Left renal pelvis (tissue), 4 donors: ENCODE data around the gene FAM227A. TPM values are rescaled to one million over a fixed set of nuclear protein-coding genes. Genes with fewer than 3 reads are reported as not detected.
"Not testable (repeated sequence)": the region's sequence is repeated elsewhere in the genome, so short reads cannot be mapped to it uniquely, and the experiment has no call there.

Source experiments
- DNase-seq, 4 donors: peaks; one replicate each; pipeline ENCODE4 v3.0.0-alpha.2; 2013; ENCODE audit warnings: low read depth in 4 of 4, low spot score in 3 of 4
- polyA plus RNA-seq, 4 donors: library from polyadenylated mRNA; unstranded; fragments of 120-200 nt; gene quantifications; one replicate each; pipeline ENCODE4 v1.2.1, GENCODE V29; 2013; ENCODE audit not compliant: insufficient read length in 4 of 4

Gene FAM227A
- polyA plus RNA-seq, 4 donors: 2.2 to 10.7 (median 5.3) TPM

- DNase-seq: no peak
These were observed 42.6 kb downstream of the FAM227A start for GRCh38 chr22:38613588-38613987.

DNA sequence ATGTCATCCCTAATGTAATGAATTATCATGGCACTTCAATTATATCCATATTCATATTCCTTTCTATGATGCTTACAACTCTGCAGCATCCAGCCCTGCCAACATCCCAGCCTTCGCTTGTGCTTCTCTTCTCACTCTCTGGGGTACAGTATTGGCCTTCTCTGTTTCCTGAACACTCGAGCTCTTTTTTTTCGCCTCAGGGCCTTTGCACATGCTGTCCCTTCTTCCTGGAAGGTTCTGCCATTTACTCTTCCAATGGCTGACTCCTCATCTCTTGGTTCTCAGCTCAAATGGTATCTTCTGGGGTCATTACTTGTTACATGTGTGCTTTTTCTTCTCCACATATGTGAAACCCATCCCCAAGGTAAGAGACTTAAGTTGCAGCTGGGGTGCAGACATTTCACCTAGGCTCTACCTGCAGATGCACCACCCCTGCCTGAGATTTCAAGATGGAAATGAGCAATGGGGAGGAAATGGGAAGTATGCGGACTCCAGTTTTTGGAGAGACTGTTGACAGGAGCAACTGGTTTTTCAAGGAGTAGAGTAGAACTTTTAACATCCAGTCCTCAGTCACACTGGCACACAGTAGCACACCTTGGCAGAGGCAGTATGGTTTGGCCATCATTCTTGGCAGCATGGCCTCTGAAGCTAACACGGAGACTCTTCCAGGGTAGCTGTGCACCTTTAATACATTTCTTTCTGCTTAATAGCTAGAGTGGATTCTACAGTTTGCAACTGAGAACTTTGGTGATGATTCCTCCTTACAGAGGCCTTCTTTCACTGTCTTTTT lies 43.8 kb downstream of the FAM227A start:
- DNase-seq: no peak

DNA sequence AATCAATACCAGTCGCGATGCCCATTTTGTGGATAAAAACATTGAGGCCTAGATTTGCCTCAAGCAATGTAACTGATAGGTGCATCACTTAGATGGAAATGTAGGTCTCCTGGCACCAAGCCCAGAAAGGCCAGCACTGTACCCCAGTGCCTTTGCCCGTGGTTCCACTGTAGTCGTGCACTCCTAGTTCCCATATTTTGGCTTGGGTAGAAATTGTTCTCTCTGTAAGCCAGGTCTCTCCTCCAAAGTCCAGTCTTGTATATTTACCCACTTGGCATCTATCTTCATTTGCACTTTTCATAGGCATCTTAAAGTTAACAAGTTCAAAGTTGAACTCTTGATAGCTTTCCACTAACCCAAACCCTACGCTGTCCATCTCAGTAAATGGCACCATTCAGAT lies 44.6 kb downstream of the FAM227A start:
- no peak for DNase-seq

DNA sequence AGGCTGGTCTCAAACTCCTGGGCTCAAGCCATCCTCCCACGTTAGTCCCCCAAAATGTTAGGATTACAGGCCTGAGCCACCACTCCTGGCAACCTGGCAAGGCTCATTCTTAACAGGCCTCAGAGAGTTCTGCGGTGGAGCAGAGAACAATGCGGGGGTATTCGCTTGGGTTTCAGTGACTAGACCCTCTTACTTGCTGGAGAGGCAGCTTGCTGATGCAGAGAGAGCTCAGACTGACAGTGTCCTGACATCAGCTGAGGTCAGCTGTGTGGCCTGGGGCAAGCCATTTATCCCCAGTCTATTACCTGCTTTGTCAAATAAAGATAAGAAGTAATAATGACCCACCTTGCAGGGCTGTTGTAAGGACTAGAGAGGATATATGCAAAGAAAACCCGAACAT lies 46.0 kb downstream of the FAM227A start:
- no peak for DNase-seq

- DNase-seq: no peak
These were observed 47.0 kb downstream of the FAM227A start for GRCh38 chr22:38608992-38609750.

DNA sequence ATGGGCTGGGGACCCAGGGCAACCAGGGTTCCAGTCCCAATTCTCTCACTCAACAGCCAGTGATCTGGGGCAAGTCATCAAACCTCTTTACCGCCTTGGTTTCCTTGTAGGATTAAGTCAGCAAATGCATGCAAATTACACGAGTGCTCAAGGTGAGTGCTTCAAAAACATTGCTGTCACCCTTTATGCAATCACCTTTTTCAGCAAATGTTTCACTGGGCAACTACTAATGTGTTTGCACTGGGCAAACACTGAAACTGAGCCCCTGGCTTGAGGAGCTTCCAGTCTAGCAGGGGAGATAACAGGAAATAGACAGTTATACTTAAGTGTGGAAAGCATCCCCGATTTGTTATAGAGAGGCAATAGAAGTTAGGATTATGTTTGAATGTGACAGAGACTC lies 48.5 kb downstream of the FAM227A start:
- DNase-seq: no peak

GRCh38 chr22:38602166-38602565 lies 54.0 kb downstream of the FAM227A start:
- DNase-seq: no peak

DNA sequence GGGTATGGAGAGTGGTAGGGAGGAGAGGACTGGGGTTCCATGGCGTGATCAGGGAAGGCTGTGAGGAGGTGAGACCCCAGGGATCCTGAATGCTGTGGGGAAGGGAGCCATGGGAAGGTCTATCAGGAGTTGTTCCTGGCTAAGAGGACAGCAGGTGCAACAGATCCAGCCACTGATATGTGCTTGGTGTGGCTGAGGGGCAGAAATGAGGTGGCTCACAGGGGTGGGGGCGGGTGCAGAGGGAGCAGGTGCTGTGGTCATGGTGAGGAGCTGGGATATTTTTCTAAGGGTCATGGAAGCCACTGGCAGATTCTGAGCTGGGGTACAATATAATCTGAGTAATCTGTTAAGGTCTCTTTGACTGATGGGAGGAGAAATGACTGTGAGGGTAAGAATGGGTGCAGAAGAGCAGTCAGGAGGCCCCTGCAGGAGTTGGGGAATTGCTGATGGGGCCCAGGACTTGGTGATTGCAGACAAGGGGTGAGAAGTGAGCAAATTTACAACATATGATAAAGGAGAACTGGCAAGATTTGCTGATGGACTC lies 54.9 kb downstream of the FAM227A start:
- DNase-seq: no peak

- no peak for DNase-seq
These were observed 56.7 kb downstream of the FAM227A start for GRCh38 chr22:38599466-38599865.

DNA sequence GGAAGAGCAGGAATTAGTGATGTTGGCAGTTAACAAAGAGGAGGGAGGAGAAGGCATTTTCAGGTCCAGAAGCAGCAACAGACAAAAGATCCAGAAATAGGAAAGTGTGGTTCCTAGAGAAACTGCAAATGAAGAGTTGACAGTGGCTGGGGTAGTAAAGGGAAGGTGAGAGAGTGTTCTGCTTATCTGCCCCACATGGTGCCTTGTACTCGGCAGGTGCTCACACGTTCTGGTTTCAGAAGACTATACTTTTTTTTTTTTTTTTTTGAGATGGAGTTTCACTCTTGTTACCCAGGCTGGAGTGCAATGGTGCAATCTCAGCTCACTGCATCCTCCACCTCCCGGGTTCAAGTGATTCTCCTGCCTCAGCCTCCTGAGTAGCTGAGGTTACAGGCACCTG lies 73.3 kb downstream of the FAM227A start:
- DNase-seq: not testable (repeated sequence)

DNA sequence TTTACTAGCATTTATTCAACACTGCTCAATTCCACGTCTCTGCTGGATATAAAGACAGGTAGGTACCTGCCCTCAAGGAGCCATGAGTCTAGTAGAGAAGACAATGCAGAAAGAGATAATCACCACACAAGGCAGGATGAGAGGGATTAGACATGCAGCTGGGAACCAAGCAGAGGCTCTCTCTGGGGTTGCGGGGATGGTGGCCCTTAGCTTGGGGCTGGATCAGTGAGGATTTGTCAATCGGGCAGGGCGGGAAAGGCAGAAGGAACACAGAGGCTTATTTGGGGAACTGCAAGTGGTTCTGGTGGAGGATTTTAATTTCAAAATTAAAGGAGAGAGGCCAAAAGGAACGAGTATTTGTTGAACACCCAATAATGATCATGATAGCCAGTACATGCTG lies 77.7 kb downstream of the FAM227A start:
- DNase-seq: no peak

DNA sequence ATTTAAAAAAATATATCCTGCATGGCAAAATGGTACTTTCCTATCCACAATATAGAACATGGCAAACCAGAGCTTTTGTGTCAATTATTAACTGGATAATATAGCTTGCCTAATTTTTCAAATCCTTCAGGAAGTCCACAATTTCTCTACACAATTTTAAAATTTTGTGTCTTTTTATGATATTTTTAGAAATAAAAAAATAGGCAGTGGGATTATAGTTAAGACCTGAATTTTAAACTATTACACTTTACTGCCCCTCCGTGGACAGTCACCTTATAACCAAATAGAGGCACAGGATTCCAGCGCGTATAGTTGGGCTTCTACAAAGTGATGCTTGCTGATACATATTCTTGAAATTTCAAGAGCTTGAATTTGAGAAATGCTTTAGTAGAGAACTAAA lies 84.1 kb downstream of the FAM227A start:
- no peak for DNase-seq

DNA sequence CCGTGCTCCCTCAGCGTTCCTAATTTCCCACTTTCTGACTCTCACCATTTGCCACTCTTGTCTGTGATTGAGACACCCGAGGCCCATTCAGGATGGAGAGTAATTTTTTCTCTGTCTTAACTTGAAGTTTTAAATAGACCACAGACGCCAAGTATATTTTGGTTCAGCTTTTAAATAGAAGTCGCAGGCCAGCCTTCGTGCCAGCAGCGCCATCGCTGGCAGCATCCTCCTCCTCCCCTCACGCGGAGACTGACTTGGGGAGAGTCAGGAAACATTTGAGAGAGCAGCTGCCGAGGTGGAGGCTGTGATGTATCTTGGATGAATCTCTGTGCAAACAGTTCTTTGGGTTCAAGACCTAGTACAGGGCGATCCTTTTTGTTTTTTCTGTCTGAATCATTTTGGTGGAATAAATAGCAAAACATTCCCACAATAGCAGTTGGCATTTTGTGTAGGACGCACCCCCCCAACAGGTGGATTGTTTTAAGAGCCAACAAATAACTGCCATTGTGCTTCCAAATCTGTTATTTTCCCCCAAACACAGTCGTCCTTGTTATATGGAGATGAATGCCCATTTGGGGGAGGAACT lies 85.3 kb downstream of the FAM227A start:
- peak in 1 of 4 donors; percentile 36 for DNase-seq

GRCh38 chr22:38569972-38570778 lies 86.0 kb downstream of the FAM227A start, which contains the start of gene DMC1:
Gene DMC1 (minus strand): TSS chr22:38570183. CDS start chr22:38568256, 1,927 bp downstream.
- peak; percentile 69 to 89 (median 80) for DNase-seq

- no peak for DNase-seq
These were observed 86.8 kb downstream of the FAM227A start for GRCh38 chr22:38569181-38569971.

GRCh38 chr22:38567531-38568285 lies 88.5 kb downstream of the FAM227A start:
- no peak for DNase-seq

DNA sequence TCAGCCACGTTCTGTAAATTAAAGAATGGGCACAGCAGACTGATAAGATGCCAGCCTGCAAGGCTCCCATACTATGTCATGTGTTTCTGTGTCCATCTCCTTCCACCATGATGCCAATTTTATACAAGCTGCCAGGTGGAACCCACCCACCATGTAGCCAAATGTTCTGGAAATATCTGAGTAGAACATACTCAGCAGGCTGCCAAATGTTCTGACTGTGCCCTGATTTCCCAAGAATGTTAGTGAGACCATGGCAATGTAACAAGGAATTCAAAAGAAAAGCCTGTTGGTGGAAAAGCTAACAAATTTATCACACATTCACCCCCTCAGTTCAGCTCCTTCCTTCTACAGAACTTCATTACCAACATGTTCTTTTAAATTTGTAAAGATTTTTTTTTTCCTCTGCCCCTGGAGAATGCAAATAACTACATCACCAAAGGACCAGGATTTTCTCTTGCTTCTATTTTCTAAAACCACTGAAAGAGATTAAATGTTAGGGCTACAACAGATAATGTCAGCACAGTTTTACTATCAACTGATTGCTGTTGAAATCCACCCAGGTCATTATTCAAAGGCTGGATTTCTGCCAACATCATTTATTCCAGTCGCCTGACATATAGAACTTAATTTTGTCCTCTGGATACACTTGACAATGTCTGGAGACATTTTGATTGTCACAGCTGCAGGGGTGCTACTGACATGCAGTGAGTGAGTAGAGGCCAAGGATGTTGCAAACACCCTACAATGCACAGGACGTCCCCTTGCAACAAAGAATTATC lies 89.3 kb downstream of the FAM227A start:
- DNase-seq: no peak

- DNase-seq: no peak
These were observed 90.8 kb downstream of the FAM227A start for GRCh38 chr22:38565441-38565840.
